Cardiac septum (tissue), 1 donor: ENCODE measurements around the gene CEP162. TPM values are rescaled to one million over a fixed set of nuclear protein-coding genes. Genes with fewer than 3 reads are reported as not detected.

Experiments
- DNase-seq: peaks from one replicate; pipeline ENCODE4 v3.0.0-alpha.2; 2020; ENCODE audit warnings: low spot score
- intact Hi-C: fragments of 100-400 bp; cut with DNase I; formaldehyde crosslinking; loops from one replicate; pipeline ENCODE4 v1.14.0; 2022
- long read RNA-seq: library from polyadenylated mRNA; unstranded; transcript quantifications from one replicate; pipeline ENCODE4 v2.0.0, GENCODE V29; 2021
- total RNA-seq: library from RNA; stranded (reverse); fragmentation: NEBNext Ultra II Directional; extraction: Animal tissue kit (Norgen Biotek cat#: 25700); gene quantifications from one replicate; pipeline ENCODE4 v1.2.1, GENCODE V29; 2021
- donor health status: DM: no; HTN: no; CAD: no.

Gene CEP162, protein sequence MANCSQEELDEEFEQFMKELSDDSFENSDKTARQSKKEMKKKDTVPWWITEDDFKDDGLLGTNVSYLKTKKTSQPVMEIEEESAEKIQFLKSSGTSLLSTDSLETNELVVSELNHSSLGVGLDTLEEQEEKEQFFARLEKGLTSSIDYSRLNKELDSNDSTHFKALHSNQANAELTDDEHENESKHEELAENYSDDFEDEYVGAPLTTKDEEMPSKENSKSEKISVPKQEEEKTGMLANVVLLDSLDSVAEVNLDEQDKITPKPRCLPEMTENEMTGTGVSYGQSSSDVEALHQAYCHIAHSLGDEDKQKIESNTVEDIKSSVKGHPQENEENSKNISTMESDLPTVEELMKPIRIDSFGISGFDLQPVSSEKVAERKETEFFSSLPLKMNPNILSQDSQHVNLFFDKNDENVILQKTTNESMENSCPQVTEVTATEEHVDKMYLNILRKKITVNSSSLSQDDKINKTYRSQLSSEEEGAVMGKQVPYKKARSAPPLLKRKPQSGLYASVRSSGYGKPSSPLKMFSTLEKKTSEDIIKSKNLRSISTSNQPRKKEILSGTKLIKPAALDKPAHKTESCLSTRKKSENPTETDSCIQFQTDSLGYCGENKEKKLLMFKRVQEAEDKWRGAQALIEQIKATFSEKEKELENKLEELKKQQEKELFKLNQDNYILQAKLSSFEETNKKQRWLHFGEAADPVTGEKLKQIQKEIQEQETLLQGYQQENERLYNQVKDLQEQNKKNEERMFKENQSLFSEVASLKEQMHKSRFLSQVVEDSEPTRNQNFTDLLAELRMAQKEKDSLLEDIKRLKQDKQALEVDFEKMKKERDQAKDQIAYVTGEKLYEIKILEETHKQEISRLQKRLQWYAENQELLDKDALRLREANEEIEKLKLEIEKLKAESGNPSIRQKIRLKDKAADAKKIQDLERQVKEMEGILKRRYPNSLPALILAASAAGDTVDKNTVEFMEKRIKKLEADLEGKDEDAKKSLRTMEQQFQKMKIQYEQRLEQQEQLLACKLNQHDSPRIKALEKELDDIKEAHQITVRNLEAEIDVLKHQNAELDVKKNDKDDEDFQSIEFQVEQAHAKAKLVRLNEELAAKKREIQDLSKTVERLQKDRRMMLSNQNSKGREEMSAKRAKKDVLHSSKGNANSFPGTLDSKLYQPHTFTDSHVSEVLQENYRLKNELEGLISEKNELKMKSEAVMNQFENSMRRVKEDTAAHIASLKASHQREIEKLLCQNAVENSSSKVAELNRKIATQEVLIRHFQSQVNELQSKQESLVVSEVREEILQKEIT (N-terminal part only)
- total RNA-seq = 4.3 TPM
- long read RNA-seq, partial matches to known transcripts = 0 of 1 reads
- long read RNA-seq, other reads (novel, unspliced or antisense) = 1 of 1 reads

DNA sequence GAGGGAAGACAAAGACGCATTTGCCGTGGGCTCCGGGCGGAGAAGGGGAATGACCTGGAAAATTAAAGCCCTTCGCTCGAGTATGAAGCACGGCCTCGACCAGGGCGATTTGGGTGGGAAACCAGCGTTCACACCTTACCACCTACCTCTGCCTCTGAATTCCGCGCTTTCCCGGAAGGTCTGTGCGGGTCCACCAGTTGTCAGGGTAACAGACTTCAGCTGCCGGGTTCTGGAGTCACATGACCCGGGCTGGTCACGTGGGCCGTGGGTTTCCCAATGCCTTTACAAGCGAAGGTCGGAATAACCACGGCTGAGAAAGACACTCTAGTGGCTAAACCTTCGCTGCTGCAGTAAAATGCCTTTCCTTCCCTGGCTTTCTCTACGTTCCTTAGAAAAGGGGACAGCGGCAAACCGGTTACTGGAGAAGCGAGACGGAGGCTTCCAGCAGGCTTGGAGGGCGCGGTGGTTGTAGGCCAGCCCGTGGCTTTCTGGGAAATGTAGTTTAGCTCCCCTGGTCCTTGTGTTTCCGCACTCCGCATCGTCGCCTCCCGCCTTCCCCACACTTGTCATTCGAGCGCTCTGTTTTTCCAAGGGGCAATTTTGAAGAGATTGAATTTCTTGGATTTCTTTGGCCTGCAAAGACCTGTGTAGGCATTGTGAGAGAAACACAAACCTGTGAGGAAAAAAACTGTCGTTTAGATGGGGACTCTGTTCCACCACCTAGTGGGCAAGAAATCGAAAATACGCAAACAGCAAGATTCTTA lies at the start of gene CEP162:
Gene CEP162 (minus strand): TSS at position 210 of the 764 bp plus-strand sequence. CDS start 1,250 bp downstream, outside the sequence.
- intact Hi-C loops = loop anchor here (2.0 kb wide), 1 partner anchor 345 kb away; no protein-coding TSS in a partner anchor
- peak; percentile 96 for DNase-seq

DNA sequence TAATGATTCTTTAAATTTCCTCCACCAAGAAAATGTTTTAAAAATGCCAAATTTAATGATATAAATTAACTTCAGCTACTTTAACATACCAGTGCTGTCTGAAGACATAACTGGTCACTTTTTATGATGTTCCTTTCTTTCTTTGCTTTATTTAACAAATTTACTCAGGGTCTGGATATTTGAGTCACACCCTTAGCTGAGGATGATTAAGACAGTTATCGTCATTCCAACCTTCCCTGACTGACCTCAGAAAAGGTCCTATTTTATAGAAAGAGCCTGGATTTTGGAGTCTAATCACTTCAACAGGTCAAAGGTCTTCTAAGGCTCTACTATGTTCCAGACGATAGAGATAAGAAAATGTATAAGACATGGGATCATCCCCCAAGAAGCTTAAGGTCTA lies 47.4 kb upstream of the CEP162 start:
- intact Hi-C loops = no loop called here
- DNase-seq = no peak

DNA sequence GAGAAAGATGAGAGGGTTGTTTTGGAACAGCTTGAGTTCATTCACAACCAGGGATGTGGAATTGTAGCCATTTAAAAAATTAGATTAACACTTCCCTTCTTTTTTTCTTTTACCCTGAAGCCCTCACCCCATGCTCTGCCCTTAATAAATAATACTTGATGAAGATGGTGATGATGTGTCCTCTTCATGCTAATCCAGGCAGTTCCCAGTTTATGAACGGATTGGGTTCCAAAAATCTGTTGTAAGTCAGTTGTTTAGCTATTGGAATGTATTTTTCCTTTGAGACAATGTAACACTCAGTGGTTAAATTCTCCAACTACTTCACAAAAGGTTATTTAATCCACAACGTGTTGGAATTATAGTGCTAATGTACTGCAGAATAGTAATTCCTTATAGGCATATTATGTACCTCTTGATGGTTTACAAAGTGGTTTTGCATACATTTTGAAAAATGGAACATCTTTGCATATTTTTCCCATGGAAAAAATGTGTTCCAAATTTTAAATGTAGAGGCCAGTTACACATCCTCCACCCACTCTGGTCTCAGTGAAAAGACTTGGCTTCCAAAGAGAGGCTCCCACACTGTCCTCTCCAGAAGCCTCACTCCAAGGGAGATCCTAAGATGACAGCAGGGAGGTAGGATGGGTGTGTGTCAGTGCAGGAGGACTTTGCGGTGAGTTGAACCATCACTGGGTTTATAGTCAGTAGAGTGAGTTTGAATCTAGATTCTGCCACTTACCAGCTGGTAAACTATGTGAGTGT lies 45.8 kb upstream of the CEP162 start:
- intact Hi-C loops = no loop called here
- no peak for DNase-seq

DNA sequence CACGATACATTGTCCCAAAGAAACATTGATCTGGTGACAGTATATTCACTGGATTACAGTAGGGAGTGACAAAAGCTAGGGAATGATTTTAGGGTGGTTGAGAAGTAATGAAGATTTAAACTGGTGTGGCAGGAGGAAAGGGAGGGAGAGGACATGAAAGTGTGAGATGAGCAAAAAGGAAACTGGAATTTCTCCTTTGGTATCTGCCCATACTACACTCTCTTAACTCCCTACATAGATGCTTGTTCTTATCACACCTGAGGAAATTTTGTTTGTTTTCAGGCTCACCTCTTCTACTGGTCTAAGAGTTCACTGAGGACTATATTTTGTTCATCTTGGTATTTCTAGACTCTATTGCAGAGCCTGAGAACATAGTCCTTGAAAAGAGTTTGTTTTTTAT lies 44.9 kb upstream of the CEP162 start:
- intact Hi-C loops = no loop called here
- DNase-seq = no peak

DNA sequence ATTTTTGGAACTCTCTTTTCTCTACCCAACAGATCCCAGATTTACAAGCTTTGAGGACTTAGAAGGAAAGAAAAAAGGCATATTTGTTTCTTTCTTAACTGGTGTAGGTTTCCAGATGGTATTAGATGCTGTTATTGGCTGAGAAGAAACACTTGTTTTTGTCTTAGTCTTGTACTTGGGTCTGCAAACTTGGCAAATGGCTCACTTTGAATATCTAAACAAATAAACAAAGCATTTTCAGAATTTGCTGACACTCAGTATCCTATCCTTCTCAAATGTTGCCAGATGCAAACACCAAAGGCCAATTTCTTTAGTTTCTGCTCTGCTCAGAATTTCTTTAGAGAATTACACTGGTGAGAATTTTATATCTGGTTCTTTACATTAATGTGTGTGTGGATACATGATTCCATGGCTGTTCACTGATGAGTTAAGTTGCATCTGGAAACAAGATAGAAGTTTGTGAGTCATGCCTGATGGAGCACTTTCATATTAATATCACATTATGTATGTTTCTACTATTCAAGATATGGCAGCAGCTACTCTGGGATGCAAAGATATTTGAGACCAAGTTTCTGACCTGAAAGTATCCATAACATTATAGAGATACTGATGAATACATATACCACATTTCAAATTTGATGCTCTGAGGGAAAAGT lies 43.7 kb upstream of the CEP162 start:
- DNase-seq = no peak
- intact Hi-C loops = no loop called here

DNA sequence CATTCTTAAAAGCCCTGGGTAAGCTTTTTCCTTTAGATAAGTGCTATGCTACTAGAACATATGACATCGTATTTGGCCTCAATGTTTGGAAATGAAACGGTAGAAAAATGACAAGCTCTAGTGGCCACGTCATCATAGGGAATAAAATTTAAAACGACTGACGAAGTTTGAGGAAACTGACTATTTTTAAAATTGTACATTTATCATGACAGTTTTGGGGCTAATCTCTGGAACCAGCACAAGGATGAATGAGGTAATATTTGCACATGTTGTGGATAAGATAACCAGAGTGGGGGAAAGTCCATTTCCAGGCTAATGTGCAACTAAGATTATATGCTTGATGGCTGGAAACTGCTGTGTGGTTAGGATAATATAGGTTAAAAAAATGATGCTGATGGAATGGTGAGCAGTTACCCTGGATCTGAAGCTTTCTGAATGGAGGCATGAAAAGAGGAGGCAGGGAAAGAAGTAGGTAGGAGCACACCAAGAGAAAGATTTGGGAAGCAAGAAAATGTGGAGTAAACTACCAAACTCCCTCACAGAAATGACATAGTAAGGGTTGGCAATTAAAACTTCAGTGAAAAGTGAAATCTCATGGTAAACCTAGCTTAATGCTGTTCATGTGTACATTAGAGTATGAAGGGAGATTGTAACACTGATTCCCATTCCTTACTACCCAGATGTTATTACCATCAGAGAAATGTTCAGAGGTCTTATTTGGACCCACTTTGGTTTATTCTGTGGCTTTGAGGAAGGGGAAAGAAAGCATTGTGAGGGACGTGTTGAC lies 42.7 kb upstream of the CEP162 start:
- DNase-seq = no peak
- intact Hi-C loops = no loop called here

DNA sequence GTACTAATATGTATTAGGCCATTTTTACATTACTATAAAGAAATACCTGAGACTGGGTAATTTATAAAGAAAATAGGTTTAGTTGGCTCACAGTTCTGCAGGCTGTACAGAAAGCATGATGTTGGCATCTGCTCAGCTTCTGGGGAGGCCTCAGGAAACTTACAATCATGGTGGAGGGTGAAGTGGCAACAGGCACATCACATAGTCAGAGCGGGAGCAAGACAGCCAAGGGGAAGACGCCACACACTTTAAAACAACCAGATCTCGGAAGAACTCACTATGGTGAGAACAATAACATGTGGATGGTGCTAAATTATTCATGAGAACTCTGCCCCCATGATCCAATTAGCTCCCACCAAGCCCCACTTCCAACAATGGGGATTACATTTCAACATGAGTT lies 41.3 kb upstream of the CEP162 start:
- no peak for DNase-seq
- intact Hi-C loops = no loop called here

DNA sequence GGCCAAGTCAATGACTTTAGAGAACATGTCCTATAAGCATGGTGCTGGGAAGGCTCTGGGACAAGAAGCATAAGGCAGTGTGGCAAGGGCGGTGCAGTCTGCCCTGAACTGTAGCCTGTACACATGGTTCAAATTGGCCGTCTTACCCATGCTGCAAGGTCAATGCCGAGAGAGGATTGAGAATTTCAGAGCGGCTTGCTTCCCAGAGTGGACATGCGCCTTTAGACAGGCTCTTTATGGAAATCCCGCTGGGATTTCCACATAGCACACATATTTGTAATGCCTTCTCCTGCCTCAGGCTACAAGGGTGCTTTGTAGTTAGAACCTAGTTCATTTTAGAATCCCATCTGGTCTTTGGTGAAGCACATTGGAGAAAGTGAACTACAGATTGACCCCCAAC lies 36.1 kb upstream of the CEP162 start:
- intact Hi-C loops = no loop called here
- DNase-seq = no peak

DNA sequence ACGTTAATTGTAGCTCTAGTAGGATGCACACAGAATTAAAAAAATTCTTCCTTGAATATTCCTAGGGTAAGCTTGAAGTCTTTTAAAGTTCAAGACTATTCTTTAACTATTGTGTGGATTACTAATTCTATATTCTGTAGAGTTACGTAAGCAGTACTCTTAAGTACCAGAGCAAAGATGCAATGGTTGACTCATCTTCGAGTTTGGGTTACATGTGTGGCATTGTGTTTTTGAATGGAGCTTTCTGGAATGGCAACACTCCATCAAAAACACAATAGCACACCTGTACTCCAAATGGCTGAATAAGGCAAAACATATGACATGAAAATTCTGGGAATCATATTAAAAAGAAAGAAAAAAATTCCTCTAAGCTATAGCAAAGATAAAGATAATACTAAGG lies 33.5 kb upstream of the CEP162 start:
- intact Hi-C loops = no loop called here
- DNase-seq = no peak

DNA sequence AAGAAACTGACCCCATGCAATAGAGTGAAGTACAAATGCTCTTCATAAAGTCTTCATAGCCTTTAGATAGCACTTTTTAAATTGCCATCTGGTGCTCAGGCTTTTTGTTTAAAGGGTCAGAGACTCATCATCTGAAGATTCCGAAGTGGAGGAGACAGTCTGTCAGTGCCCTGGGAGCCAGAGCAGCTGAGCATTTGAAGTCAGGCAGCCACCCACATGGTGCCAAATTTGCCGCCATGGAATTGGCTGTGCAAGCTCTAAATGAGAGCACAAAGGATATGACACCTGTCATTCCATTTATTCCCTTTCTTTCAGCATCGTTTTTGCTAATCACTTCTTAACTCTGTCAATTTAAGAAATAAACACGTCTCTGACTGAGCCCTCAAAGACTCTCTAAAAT lies 32.8 kb upstream of the CEP162 start:
- intact Hi-C loops = no loop called here

DNA sequence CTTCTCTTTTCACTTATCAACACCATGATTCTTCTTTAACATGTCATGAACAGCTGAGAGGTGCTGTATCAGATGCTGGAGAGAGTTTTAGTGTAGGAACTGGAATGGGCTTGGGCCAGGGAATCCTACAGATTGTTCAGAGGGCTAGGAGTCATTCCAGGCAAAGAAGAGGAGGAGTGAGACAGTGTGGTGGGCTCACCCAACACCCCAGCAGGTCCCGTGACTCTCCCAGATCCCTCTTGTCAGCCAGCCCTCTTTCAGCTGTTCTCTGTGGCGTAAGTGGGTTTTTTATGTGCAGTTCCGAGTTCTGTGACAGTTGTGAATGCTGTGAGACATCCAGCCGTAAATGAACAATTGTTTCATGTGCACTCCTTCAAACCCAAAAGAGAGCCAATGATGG lies 31.4 kb upstream of the CEP162 start:
- intact Hi-C loops = no loop called here

More for the DNA sequence above, 32.8 kb upstream of the CEP162 start:
- no peak for DNase-seq

DNA sequence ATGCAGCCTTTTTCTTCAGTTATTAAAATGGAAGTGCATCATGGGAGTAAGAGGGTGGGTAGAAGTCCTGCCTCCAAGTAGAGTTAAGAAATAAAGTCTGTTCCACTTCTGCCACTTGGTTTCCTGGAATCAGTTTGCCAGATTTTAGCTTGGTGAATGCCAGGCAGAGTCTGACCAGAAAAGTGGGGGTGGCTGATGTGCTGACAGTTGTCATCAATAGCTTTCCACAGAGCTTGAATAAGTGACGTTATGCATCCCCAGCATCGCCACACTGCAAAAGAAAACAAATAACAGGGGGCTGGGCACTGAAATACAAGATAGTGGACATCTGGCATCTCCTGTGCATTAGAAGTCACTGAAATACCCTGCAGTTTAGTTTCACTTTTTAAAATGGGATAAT lies 30.8 kb upstream of the CEP162 start:
- intact Hi-C loops = no loop called here
- no peak for DNase-seq

More for the DNA sequence above, 31.4 kb upstream of the CEP162 start:
- no peak for DNase-seq

DNA sequence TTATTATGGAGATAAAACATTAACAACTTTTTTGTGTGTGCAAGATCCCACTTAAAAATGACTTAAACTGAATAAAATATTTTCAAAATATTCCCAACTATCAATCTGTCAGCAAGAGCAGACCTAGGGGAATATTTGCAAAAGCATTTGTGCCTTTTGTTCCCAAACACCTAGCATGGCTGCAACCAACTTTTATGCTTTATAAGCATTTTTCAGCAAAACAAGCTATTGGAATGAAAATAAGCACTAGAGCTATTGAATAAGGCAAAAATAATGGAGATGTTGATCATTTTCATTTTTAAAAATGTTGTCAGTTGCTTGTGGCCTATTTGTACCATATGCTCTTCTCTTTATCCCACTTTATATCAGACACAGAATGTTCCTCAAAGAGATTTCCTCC lies 28.2 kb upstream of the CEP162 start:
- intact Hi-C loops = no loop called here
- no peak for DNase-seq

DNA sequence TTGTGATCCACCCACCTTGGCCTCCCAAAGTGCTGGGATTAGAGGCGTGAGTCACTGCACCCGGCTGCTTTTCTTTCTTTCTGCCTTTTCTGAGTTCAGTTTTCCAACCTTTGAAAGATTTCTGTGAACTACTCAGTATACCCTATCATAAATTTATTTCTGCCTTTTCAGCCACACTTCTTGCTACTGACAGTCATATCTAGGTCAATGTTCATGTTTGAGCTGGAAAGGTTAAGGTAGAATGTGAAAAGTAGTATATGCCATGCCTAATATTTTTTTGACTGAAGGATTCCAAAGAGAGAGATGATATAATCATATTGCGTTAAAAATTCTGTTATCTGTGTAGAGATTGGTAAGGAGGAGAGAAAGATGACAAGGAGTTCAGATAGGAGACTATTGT lies 25.9 kb upstream of the CEP162 start:
- intact Hi-C loops = no loop called here
- no peak for DNase-seq

DNA sequence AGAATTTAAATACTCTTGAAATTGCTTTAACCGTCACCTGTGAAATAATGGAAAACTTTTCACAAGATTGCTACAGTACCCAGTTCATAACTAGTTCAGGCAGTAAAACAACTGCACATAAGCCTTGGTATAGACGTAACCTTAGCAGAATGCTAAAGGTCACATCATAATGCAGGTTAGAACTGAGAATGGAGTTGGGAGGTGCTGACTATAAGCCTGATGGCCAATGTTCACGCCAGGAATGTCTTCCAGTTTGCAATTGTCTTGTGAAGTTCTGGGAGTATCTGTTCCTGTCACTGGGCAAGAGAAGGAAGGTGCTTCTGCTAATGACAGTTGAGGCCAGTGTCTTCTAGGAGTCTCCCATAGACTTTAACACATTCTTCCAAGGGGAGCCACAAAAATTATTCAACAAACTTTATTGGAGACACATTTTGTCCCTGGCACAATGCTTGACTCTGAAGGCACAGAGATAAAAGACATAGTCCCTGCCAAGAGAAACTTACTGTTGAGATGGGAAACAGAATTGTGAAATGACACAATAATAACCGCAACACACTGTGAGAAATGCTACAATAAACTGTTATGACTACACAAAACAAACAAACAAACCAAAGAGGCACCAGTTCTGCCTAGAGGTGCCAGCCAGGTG lies 24.6 kb upstream of the CEP162 start:
- intact Hi-C loops = no loop called here
- no peak for DNase-seq

DNA sequence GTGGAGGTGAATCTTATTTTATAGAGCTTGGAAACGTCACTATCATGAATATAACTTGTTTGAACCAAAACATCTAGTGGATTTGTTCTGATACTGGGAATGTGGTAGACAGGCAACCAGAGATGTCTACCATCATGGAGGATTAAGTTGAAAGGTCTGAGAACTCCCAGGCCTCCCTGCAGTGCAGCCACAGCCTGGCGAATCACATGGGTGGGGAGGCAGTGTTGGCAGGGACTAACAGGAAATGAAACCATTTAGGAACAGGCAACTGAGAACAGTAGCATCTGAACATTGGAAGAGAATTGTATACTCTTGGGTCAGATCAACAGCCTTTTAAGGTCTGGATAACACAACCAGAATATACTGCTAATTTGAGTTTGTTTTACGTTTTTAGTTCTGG lies 22.3 kb upstream of the CEP162 start:
- intact Hi-C loops = no loop called here
- no peak for DNase-seq
